NCI-H2171 (cell line): ENCODE measurements around the gene GJA10.

ENCODE experiments used
- DNase-seq: peaks from one replicate; lab custom pipeline; 2025; lab: John Stamatoyannopoulos, UW

GJA10 gene

GRCh38 chr6:89917216-89917615 lies 22.9 kb downstream of the GJA10 start:
- DNase-seq: no peak

DNA sequence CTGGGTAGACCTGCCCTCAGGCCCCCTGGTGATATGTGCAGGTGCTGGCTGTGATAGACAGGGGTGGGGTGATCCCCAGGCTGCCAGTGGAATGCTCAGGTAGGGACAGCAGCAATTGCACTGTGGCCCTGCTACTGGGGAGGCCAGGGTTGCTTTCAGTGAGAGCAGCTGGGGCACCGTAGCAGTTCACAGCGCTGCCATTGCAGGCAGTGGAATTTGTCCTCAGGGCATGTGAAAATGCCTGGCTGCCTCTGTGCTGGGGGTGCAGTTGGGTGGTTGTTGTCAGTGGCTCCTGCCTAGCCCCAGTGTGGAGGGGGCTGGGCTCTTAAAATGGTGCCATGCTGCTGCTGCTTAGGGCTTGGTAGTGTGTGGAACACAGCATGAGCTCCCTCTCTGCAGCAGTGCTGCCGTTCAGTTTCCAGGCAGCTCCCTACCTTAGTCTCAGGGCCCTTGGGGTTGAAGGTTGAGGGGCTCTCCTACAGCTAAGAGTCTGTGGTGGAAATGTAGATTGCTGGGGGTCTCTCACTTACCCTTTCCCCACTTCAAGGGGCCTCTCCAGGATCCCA lies 23.6 kb downstream of the GJA10 start:
- no peak for DNase-seq

DNA sequence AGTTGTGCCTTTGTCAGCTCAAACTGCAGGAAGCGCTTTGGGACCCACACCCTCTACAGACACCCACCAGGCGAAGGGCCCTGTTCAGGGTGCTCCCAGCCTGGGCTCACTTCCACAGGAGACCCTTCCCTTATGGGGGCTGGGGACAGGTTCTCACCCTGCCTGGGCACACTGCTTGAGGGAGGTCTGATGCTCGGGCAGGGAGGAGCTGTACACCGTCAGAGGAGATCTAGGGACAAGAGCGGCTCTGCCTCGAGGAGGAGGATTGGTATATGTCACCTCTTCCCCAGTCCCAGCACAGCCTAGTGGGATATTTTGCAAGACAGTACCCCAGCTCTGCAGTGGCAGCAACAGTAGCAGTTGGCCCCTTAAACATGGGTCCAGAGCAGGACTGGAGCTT lies 26.9 kb downstream of the GJA10 start:
- no peak for DNase-seq

GRCh38 chr6:89921691-89922090 lies 27.4 kb downstream of the GJA10 start:
- no peak for DNase-seq

DNA sequence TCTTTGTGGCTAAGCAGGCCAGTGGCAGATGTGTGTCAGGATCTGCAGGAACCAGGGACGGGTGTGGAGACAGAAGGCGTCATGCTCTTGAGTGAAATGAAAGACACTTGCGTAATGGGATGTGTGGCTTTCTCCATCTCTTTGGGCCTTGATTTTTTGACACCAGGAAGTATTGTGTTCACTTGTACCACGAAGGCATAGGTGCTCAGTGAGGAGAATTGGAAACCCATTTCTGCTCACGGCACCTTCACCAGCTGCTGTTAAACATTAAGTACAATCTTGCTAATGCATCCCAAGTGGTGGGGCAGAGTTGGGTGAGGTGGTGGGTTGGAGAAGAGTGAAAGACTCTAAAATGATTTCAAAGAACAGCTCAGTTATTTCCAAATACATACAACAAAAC lies 30.0 kb downstream of the GJA10 start:
- DNase-seq: no peak

DNA sequence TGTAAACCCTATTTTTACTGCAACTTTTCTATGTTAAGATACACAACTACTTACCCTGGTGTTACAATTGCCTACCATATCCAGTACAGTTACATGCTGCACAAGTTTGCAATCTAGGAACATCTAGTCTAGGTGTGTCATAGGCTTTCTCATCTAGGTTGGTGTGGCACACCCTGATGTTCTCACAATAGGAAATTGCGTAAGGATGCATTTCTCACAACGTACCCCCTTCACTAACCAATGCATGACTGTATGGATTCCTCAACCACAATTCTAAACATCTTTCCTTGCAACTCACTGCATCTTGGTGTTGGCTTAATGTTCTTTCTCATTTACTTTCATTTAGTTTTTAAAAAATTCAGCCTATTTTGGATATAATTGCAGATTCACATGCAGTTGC lies 31.6 kb downstream of the GJA10 start:
- no peak for DNase-seq

- peak; percentile 11 for DNase-seq
These were observed 33.0 kb downstream of the GJA10 start for GRCh38 chr6:89927264-89927663.

DNA sequence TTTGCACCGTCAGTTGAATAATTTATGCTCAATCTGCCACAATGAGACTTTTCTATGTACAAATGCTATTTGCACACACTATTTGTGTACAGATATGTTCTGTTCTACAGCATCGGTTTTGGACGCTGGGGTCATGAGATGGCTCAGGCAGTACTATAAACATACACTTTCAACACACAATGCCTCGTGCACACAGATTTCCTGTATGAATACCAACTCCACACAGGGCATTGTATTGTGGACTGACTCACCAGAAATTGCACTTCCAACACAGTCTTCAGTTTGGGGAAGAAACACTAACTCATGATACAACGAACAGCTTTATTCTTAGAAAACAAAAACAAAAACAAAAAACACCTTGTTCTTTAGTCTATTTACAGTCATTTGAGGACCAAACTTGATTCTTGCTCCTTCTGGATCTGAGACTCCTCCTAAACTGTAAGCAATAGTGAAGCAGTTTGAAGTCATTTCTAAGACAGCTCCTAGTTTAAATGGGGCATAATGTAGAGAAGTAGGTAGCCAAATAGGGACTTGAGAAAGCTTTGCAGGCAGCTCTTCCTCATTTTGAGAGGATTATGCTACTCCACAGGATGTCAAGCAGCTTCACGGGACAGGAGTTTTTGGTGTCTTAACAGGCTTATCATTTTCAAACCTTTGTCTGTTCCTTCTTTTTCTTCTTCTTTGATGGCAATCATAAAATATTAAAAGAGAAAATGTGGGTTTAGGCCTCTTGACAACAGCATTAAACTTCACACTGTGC lies 33.7 kb downstream of the GJA10 start:
- no peak for DNase-seq

DNA sequence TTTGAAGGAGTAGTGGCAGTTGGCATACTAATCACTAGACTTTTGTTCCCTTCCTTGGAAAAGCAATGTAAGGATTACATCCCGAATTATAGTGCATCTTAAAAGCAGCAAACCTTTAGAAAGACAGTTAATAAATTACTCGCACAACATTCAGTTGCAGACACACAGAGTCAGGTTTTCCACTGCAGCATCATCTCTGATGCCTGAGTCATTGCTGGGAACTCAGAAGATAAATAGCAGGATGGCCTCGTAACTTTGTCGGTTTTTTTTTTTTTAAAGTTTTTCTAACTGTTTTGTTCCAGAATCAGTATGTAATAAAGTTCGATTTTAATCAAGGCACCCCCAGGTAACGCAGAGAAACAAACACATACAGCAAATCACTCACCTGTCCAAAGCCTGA lies 34.3 kb downstream of the GJA10 start:
- DNase-seq: no peak

DNA sequence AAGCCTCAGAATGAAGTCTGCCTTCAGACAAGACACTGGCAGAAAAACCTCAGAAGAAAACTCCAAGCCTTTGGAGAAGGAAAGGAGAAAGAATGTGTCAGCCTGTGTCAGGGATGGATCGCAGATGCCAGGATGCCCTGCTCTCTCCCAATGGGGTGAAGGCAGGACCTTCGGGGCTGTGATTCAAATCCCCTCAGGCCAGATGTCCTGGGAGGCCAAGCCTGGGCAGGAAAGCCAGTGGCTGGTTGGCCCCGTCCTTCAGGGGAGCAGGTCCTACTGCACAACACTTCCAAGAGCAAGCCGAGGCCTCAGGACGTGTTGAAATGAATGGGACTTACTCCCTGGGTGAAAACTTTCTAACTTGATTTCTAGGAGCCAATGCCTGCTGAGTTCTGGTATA lies 36.5 kb downstream of the GJA10 start:
- no peak for DNase-seq

- DNase-seq: no peak
These were observed 38.1 kb downstream of the GJA10 start for GRCh38 chr6:89932245-89932802.

- DNase-seq: no peak
These were observed 40.6 kb downstream of the GJA10 start for GRCh38 chr6:89934685-89935366.

- no peak for DNase-seq
These were observed 41.9 kb downstream of the GJA10 start for GRCh38 chr6:89936177-89936576.

- DNase-seq: no peak
These were observed 43.7 kb downstream of the GJA10 start for GRCh38 chr6:89938014-89938413.

GRCh38 chr6:89939144-89939543 lies 44.9 kb downstream of the GJA10 start:
- no peak for DNase-seq

GRCh38 chr6:89940225-89941027 lies 46.2 kb downstream of the GJA10 start:
- DNase-seq: peak; percentile 60

- DNase-seq: no peak
These were observed 46.9 kb downstream of the GJA10 start for GRCh38 chr6:89941031-89941762.

- DNase-seq: no peak
These were observed 47.7 kb downstream of the GJA10 start for GRCh38 chr6:89941763-89942497.

DNA sequence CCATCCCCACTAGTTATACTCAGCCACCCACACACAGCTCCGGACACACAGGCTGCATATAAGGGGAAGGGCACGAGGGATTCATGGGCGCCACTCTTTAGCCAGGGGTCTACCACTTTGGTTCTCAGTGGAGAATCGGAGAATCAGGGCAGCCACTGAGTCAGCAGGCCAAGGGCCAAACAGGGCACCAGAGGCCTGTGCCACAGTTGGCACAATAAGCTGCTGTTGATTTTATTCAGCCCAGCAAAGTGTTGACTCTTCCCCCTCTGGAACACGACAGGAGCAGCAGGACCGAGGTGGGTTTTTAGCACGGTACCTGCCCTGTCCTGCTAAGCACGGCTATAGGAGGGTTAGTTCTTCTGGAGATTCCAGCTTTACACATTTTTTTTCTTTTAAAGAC lies 48.3 kb downstream of the GJA10 start:
- no peak for DNase-seq

- no peak for DNase-seq
These were observed 50.0 kb downstream of the GJA10 start for GRCh38 chr6:89944181-89944755.
